ENCODE results near the gene PRR22.
"Not testable (repeated sequence)": the region's sequence is repeated elsewhere in the genome, so short reads cannot be mapped to it uniquely, and the experiment has no call there.

PRR22 gene

DNA sequence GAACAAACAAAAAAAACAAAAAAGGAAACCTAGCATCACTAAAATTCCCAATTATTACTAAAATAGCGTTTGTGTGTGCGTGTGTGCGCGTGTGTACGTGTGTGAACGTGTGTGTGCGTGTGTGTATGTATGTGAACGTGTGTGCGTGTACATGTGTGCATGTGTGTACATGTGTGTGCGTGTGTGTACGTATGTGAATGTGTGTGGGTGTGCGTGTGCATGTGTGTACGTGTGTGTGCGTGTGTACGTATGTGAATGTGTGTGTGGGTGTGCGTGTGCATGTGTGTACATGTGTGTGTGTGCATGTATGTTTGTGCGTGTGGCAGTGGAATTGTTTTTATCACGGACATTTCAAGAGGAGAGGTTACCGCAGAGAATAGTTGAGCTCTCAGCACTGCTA lies 42.5 kb downstream of the PRR22 start:
- no peak for DNase-seq
- H3K4me1 ChIP-seq (ENCODE audit: insufficient read depth, low read length) = no peaks in the 10 kb centered on the region
- H3K27ac ChIP-seq (ENCODE audit: low read length) = no peak overlapping the region
- ATAC-seq (ENCODE audit: insufficient read depth, low read depth) = no peak
- no peak for TF ChIP-seq EZH2 (IDR thresholded peaks at IDR 0.05; ENCODE audit: borderline replicate concordance, low read depth, low read length, severe bottlenecking)
- TF ChIP-seq, protein P1, sequence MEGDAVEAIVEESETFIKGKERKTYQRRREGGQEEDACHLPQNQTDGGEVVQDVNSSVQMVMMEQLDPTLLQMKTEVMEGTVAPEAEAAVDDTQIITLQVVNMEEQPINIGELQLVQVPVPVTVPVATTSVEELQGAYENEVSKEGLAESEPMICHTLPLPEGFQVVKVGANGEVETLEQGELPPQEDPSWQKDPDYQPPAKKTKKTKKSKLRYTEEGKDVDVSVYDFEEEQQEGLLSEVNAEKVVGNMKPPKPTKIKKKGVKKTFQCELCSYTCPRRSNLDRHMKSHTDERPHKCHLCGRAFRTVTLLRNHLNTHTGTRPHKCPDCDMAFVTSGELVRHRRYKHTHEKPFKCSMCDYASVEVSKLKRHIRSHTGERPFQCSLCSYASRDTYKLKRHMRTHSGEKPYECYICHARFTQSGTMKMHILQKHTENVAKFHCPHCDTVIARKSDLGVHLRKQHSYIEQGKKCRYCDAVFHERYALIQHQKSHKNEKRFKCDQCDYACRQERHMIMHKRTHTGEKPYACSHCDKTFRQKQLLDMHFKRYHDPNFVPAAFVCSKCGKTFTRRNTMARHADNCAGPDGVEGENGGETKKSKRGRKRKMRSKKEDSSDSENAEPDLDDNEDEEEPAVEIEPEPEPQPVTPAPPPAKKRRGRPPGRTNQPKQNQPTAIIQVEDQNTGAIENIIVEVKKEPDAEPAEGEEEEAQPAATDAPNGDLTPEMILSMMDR (IDR thresholded peaks at IDR 0.05; ENCODE audit: borderline replicate concordance, extremely low read depth, low read length, poor library complexity, severe bottlenecking) = no peak
- no peaks in the 10 kb centered on the region for H3K27me3 ChIP-seq (ENCODE audit: insufficient read depth, low read length, poor library complexity)
- H3K9ac ChIP-seq (ENCODE audit: low read depth, low read length) = no peak overlapping the region
- no peaks in the 10 kb centered on the region for H3K79me2 ChIP-seq (ENCODE audit: insufficient read depth, low read length)
- no peaks in the 10 kb centered on the region for H3K9me3 ChIP-seq (ENCODE audit: insufficient read depth, low read length, severe bottlenecking)
- no peaks in the 10 kb centered on the region for H4K20me1 ChIP-seq (ENCODE audit: insufficient read depth, low read length)
- H3K4me3 ChIP-seq (ENCODE audit: low read depth in 1 of 2, low read length in 2 of 2) = no peak overlapping the region
- H3K36me3 ChIP-seq (ENCODE audit: insufficient read depth, low read length) = no peaks in the 10 kb centered on the region
- H2AFZ ChIP-seq (ENCODE audit: low read depth, low read length) = no peak overlapping the region
- no peak overlapping the region for H3K4me2 ChIP-seq (ENCODE audit: insufficient read depth, low read length)

DNA sequence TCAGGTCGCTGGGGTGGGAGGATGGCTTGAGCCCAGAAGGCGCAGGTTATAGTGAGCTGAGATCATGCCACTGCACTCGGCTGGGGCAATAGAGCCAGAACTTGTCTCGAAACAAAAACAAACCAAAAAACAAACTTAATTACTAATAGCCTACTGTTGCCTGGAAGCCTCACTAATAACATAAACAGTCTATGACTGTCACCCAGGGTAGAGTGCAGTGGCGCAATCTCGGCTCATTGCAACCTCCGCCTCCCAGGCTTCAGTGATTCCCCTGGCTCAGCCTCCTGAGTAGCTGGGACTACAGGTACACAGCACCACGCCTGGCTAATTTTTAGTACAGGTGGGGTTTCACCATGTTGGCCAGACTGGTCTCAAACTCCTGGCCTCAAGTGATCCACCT lies 46.1 kb downstream of the PRR22 start:
- no peak for ATAC-seq (ENCODE audit: insufficient read depth, low read depth)

DNA sequence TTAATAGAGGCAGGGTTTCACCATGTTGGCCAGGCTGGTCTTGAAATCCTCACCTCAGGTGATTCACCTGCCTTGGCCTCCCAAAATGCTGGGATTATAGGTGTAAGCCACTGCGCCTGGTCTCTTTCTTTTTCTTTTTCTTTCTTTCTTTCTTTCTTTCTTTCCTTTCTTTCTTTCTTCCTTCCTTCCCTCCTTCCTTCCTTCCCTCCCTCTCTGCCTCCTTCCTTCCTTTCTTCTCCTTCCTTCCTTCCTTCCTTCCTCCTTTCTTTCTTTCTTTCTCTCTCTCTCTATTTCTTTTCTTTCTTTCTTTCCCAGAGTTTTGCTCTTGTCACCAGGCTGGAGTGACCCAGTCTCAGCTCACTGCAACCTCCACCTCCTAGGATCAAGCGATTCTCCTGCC lies 51.4 kb downstream of the PRR22 start:
- H3K9ac ChIP-seq (ENCODE audit: low read depth, low read length); H3K4me1 ChIP-seq (ENCODE audit: insufficient read depth, low read length); H3K27me3 ChIP-seq (ENCODE audit: insufficient read depth, low read length, poor library complexity); ATAC-seq (ENCODE audit: insufficient read depth, low read depth); H3K36me3 ChIP-seq (ENCODE audit: insufficient read depth, low read length); DNase-seq; H3K4me2 ChIP-seq (ENCODE audit: insufficient read depth, low read length); H3K79me2 ChIP-seq (ENCODE audit: insufficient read depth, low read length); H3K9me3 ChIP-seq (ENCODE audit: insufficient read depth, low read length, severe bottlenecking); H3K4me3 ChIP-seq (ENCODE audit: low read depth in 1 of 2, low read length in 2 of 2); H2AFZ ChIP-seq (ENCODE audit: low read depth, low read length); H3K27ac ChIP-seq (ENCODE audit: low read length); H4K20me1 ChIP-seq (ENCODE audit: insufficient read depth, low read length): not testable (repeated sequence)

More for the DNA sequence above, 46.1 kb downstream of the PRR22 start:
- Histone ChIP-seq H3K9me3 (ENCODE audit: insufficient read depth, low read length, severe bottlenecking) (no peaks in the 10 kb centered on the region), H3K27me3 (ENCODE audit: insufficient read depth, low read length, poor library complexity) (no peaks in the 10 kb centered on the region), H3K27ac (ENCODE audit: low read length) (no peak overlapping the region), H3K36me3 (ENCODE audit: insufficient read depth, low read length) (no peaks in the 10 kb centered on the region), H3K9ac (ENCODE audit: low read depth, low read length) (no peak overlapping the region), H3K4me2 (ENCODE audit: insufficient read depth, low read length) (no peak overlapping the region), H3K79me2 (ENCODE audit: insufficient read depth, low read length) (no peaks in the 10 kb centered on the region), H3K4me1 (ENCODE audit: insufficient read depth, low read length) (no peaks in the 10 kb centered on the region), H3K4me3 (ENCODE audit: low read depth in 1 of 2, low read length in 2 of 2) (no peak overlapping the region), H2AFZ (ENCODE audit: low read depth, low read length) (no peak overlapping the region), H4K20me1 (ENCODE audit: insufficient read depth, low read length) (no peaks in the 10 kb centered on the region)
- TF ChIP-seq EZH2 (IDR thresholded peaks at IDR 0.05; ENCODE audit: borderline replicate concordance, low read depth, low read length, severe bottlenecking) = no peak
- TF ChIP-seq, protein P1 (IDR thresholded peaks at IDR 0.05; ENCODE audit: borderline replicate concordance, extremely low read depth, low read length, poor library complexity, severe bottlenecking) = no peak
- DNase-seq = no peak
